SK-N-SH treated with all-trans-retinoic acid at 6 μM for 48 hours (cell line): ENCODE data around the gene NTN1.

Experiments used
- ATAC-seq: fragments of 200-7000 bp; cut with Tn5 transposase; 3 replicates; pipeline ENCODE4 v1.9.1; 2020; ENCODE audit warnings: mild to moderate bottlenecking, moderate library complexity
- ARNTL ChIP-seq: fragments of 450-650 bp; formaldehyde crosslinking; IDR thresholded peaks from 2 replicates; pipeline ENCODE4 v1.5.0; 2020; ENCODE audit warnings: low read depth, mild to moderate bottlenecking, moderate library complexity, borderline replicate concordance
- BACH2 ChIP-seq: fragments of 250-450 bp; sonication (Bioruptor Pico); IDR thresholded peaks from 2 replicates; pipeline ENCODE4 v1.9.0; 2021; ENCODE audit warnings: mild to moderate bottlenecking, borderline replicate concordance
- CREB5 ChIP-seq: fragments of 250-450 bp; sonication (Bioruptor Pico); IDR thresholded peaks from 2 replicates; pipeline ENCODE4 v1.5.1; 2020; ENCODE audit warnings: low read depth, mild to moderate bottlenecking, moderate library complexity
- CSDC2 ChIP-seq: fragments of 250-450 bp; sonication (Bioruptor Pico); IDR thresholded peaks from 2 replicates; pipeline ENCODE4 v1.5.0; 2020; ENCODE audit warnings: mild to moderate bottlenecking, moderate library complexity
- CSRNP3 ChIP-seq: fragments of 250-450 bp; sonication (Bioruptor Pico); IDR thresholded peaks from 2 replicates; pipeline ENCODE4 v1.5.1; 2021; ENCODE audit warnings: mild to moderate bottlenecking, moderate library complexity
- GLIS3 ChIP-seq: fragments of 250-450 bp; sonication (Bioruptor Pico); IDR thresholded peaks from 2 replicates; pipeline ENCODE4 v1.5.0; 2020; ENCODE audit warnings: mild to moderate bottlenecking, moderate library complexity
- ISL1 ChIP-seq: fragments of 250-450 bp; sonication (Bioruptor Pico); IDR thresholded peaks from 2 replicates; pipeline ENCODE4 v2.1.2; 2022; ENCODE audit warnings: mild to moderate bottlenecking, moderate library complexity
- OSR1 ChIP-seq: fragments of 250-450 bp; sonication (Bioruptor Pico); IDR thresholded peaks from 2 replicates; pipeline ENCODE4 v1.8.0; 2022; ENCODE audit warnings: moderate library complexity, mild to moderate bottlenecking, inconsistent platforms
- POU6F1 ChIP-seq: fragments of 250-450 bp; sonication (Bioruptor Pico); IDR thresholded peaks from 2 replicates; pipeline ENCODE4 v1.8.0; 2021; ENCODE audit warnings: low read depth, mild to moderate bottlenecking, moderate library complexity, borderline replicate concordance
- PPARA ChIP-seq: fragments of 250-450 bp; sonication (Bioruptor Pico); IDR thresholded peaks from 2 replicates; pipeline ENCODE4 v1.5.0; 2020; ENCODE audit warnings: mild to moderate bottlenecking, borderline replicate concordance
- RARB ChIP-seq: fragments of 250-450 bp; sonication (Bioruptor Pico); IDR thresholded peaks from 2 replicates; pipeline ENCODE4 v1.8.0; 2021; ENCODE audit warnings: mild to moderate bottlenecking, moderate library complexity
- TCF4 ChIP-seq: fragments of 250-450 bp; sonication (Bioruptor Pico); IDR thresholded peaks from 2 replicates; pipeline ENCODE4 v1.8.0; 2021; ENCODE audit warnings: mild to moderate bottlenecking, moderate library complexity, borderline replicate concordance
- TOX ChIP-seq: fragments of 250-450 bp; sonication (Bioruptor Pico); IDR thresholded peaks from 2 replicates; pipeline ENCODE4 v1.8.0; 2021; ENCODE audit warnings: mild to moderate bottlenecking, moderate library complexity, borderline replicate concordance
- TSHZ2 ChIP-seq: fragments of 250-450 bp; sonication (Bioruptor Pico); IDR thresholded peaks from 2 replicates; pipeline ENCODE4 v1.5.0; 2020; ENCODE audit warnings: mild to moderate bottlenecking, moderate library complexity
- ZFP3 ChIP-seq: fragments of 250-450 bp; sonication (Bioruptor Pico); IDR thresholded peaks from 2 replicates; pipeline ENCODE4 v1.5.0; 2020; ENCODE audit warnings: mild to moderate bottlenecking, moderate library complexity
- ZFP30 ChIP-seq: fragments of 450-650 bp; formaldehyde crosslinking; IDR thresholded peaks from 2 replicates; pipeline ENCODE4 v1.5.0; 2022; ENCODE audit warnings: mild to moderate bottlenecking, moderate library complexity
- ZNF70 ChIP-seq: fragments of 450-650 bp; formaldehyde crosslinking; IDR thresholded peaks from 2 replicates; pipeline ENCODE4 v1.5.0; 2020; ENCODE audit warnings: mild to moderate bottlenecking, moderate library complexity
- ZNF8 ChIP-seq: fragments of 450-650 bp; formaldehyde crosslinking; IDR thresholded peaks from 2 replicates; pipeline ENCODE4 v1.5.0; 2020; ENCODE audit warnings: mild to moderate bottlenecking, moderate library complexity

NTN1 gene

GRCh38 chr17:9226794-9227135, 205.5 kb downstream of the NTN1 start:
- no peak for ATAC-seq
- TF ChIP-seq ZFP3 (CRISPR knock-in tag) (no peak), PPARA (CRISPR knock-in tag) (no peak), ISL1 (no peak), CREB5 (CRISPR knock-in tag) (no peak), RARB (CRISPR knock-in tag) (no peak), ZNF70 (no peak), CSRNP3 (CRISPR knock-in tag) (no peak), TSHZ2 (CRISPR knock-in tag) (no peak), GLIS3 (CRISPR knock-in tag) (no peak), TOX (CRISPR knock-in tag) (no peak)

GRCh38 chr17:9227819-9228407, 206.6 kb downstream of the NTN1 start:
- no peak for TF ChIP-seq CREB5 (CRISPR knock-in tag)
- TF ChIP-seq ARNTL (CRISPR knock-in tag), result no peak
- TF ChIP-seq RARB (CRISPR knock-in tag), result no peak
- TF ChIP-seq POU6F1 (CRISPR knock-in tag), result no peak
- no peak for TF ChIP-seq CSRNP3 (CRISPR knock-in tag)
- no peak for TF ChIP-seq TCF4 (CRISPR knock-in tag)
- TF ChIP-seq ZNF8 (CRISPR knock-in tag), result no peak
- no peak for TF ChIP-seq BACH2
- TF ChIP-seq OSR1 (CRISPR knock-in tag), result no peak
- TF ChIP-seq ISL1, result no peak
- ATAC-seq, result no peak

GRCh38 chr17:9228408-9229159, 207.3 kb downstream of the NTN1 start:
- ATAC-seq, result no peak
- TF ChIP-seq ZFP30 (CRISPR knock-in tag), result no peak
- TF ChIP-seq CSDC2, result no peak
- TF ChIP-seq ZNF70, result no peak
- no peak for TF ChIP-seq ARNTL (CRISPR knock-in tag)
- peak; percentile 45; the same call in 1 of the 2 replicates for TF ChIP-seq ISL1
